Neural crest cell (in vitro differentiated cells): ENCODE data around the gene ZNF14. TPM values are rescaled to one million over a fixed set of nuclear protein-coding genes. Genes with fewer than 3 reads are reported as not detected.
"Not testable (repeated sequence)": the region's sequence is repeated elsewhere in the genome, so short reads cannot be mapped to it uniquely, and the experiment has no call there.

ENCODE experiments used
- DNase-seq: peaks from one replicate; pipeline ENCODE4 v3.0.0; 2021; ENCODE audit warnings: low read depth, mixed read lengths, low spot score
- H3K27ac Mint-ChIP-seq: one replicate; pipeline ENCODE4 v1.8.0; 2021; ENCODE audit warnings: mild to moderate bottlenecking, mixed read lengths; ENCODE audit not compliant: unreplicated experiment
- H3K27me3 Mint-ChIP-seq: 2 replicates; pipeline ENCODE4 v1.8.0; 2021; ENCODE audit warnings: low read depth, mild to moderate bottlenecking, mixed read lengths
- H3K36me3 Mint-ChIP-seq: 2 replicates; pipeline ENCODE4 v1.8.0; 2021; ENCODE audit warnings: low read depth, mild to moderate bottlenecking, mixed read lengths
- H3K4me1 Mint-ChIP-seq: 2 replicates; pipeline ENCODE4 v1.8.0; 2021; ENCODE audit warnings: mixed read lengths
- H3K4me3 Mint-ChIP-seq: one replicate; pipeline ENCODE4 v1.8.0; 2021; ENCODE audit warnings: mild to moderate bottlenecking, mixed read lengths
- H3K9me3 Mint-ChIP-seq: 2 replicates; pipeline ENCODE4 v1.8.0; 2021; ENCODE audit warnings: mixed read lengths
- CTCF ChIP-seq: fragments of 200-600 bp; sonication (generic); conservative IDR thresholded peaks from 2 replicates; pipeline ENCODE4 v1.5.0; 2021; ENCODE audit warnings: antibody characterized with exemption, mild to moderate bottlenecking
- long read RNA-seq: library from polyadenylated mRNA; unstranded; transcript quantifications from one replicate; pipeline ENCODE4 v2.0.0, GENCODE V29; 2020
- total RNA-seq: library from RNA; stranded (reverse); gene quantifications from 2 replicates; pipeline ENCODE4 v1.2.1, GENCODE V29; 2021

ZNF14 gene
- 8.2 and 9.3 TPM in 2 replicates for total RNA-seq
- long read RNA-seq, transcript ZNF14-201 (4 exons, 2,949 nt) = major isoform, 42 of 45 reads
- long read RNA-seq, partial matches to known transcripts = 1 of 45 reads
- long read RNA-seq, other reads (novel, unspliced or antisense) = 2 of 45 reads

DNA sequence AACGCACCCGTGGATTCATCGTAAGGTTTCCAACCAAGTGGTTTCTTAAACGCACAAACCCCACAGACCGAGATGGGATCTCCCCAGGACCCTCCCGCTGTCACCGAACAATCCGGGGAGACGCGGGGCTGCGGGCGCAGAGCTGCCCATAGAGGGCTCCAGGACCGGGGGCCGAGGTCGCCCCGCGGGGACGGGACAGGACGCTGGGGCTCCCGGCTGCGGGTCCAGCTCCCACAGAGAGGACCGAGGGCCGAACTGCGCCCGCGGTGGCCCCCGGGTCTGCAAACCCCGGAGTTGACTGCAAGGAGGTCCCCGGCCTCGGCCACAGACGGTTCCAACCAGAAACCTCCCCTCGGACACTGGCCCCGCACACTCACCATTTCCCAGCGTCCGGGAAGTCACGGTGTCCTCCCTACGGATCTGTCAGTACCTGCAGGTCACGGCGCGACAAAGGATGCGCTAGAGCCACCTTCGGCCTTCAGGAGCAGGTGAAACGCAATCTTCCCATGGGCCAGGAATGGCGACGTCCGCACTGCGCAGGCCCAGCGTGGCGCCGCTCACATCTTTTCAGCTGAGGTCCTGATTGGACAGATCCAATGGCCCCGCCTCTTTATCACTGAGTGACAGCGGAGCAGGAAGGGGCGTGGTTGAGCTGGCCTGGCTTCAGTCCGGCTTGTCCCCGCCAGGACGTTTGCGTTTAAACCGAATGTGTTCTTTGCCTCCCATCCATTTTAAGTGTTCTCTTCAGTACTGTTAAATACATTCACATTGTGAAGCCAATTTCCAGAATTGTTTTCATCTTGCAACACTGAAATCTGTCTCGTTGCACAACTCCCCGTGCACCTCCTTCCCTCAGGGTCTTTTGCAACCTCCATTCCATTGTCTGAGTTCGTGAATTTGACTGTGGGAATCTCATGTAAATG is at the start of gene ZNF14:
ZNF14 (minus strand) TSS at position 534 of the 923 bp plus-strand sequence; CDS start at position 380, 154 bp downstream.
- Mint-ChIP-seq H3K4me1 (peaks cover 16% of the 10 kb centered on the region), H3K27ac (peak within 1 kb of the TSS; percentile 99), H3K4me3 (peak within 1 kb of the TSS; percentile 98), H3K36me3 (peaks cover 35% of the 10 kb centered on the region), H3K9me3 (peaks cover 6% of the 10 kb centered on the region), H3K27me3 (peaks cover 2% of the 10 kb centered on the region)
- peak; percentile 36 for TF ChIP-seq CTCF
- peak; percentile 88 for DNase-seq

- peaks cover 14% of the 10 kb centered on the region for H3K4me1 Mint-ChIP-seq
- not testable (repeated sequence) for DNase-seq, H3K27me3 Mint-ChIP-seq, H3K4me3 Mint-ChIP-seq, H3K27ac Mint-ChIP-seq
- H3K9me3 Mint-ChIP-seq = peaks cover 22% of the 10 kb centered on the region
- peaks cover 51% of the 10 kb centered on the region for H3K36me3 Mint-ChIP-seq
Observed at GRCh38 chr19:19781791-19782190, 48.9 kb upstream of the ZNF14 start.

- peaks cover 16% of the 10 kb centered on the region for H3K9me3 Mint-ChIP-seq
Observed at GRCh38 chr19:19778666-19779065, 45.8 kb upstream of the ZNF14 start.

DNA sequence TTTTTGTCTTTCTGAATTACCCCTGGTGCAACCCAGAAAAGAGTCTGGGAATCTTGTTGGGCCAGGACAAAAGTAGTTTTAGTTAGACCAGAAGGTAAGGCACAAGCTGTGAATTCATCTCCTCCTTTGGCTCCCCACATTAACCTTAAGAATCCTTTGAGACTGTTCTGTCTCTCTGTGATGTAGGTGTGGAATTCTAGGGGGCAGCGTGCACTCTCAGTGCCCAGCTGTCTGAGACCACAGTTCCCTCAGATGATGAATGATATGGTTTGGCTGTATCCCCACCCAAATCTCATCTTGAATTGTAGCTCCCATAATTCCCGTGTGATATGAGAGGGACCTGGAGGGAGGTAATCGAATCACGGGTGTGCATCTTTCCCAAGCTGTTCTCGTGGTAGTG is 44.8 kb upstream of the ZNF14 start:
- H3K27ac Mint-ChIP-seq = no peak overlapping the region
- H3K4me1 Mint-ChIP-seq = peaks cover 27% of the 10 kb centered on the region
- H3K36me3 Mint-ChIP-seq = peaks cover 21% of the 10 kb centered on the region
- no peak for DNase-seq
- H3K4me3 Mint-ChIP-seq = peak overlapping the region; percentile 96
- H3K9me3 Mint-ChIP-seq = peaks cover 12% of the 10 kb centered on the region
- H3K27me3 Mint-ChIP-seq = no peaks in the 10 kb centered on the region
- no peak for TF ChIP-seq CTCF

More at GRCh38 chr19:19778666-19779065, 45.8 kb upstream of the ZNF14 start:
- no peak for TF ChIP-seq CTCF
- Mint-ChIP-seq H3K4me1 (peaks cover 27% of the 10 kb centered on the region), H3K27me3 (no peaks in the 10 kb centered on the region), H3K36me3 (peaks cover 25% of the 10 kb centered on the region), H3K4me3 (peak overlapping the region; percentile 96), H3K27ac (no peak overlapping the region)
- no peak for DNase-seq

- DNase-seq = peak; percentile 94
- Mint-ChIP-seq H3K36me3 (peaks cover 10% of the 10 kb centered on the region), H3K4me3 (peak overlapping the region; percentile 96), H3K27ac (peak overlapping the region; percentile 87), H3K4me1 (peaks cover 27% of the 10 kb centered on the region), H3K9me3 (peaks cover 8% of the 10 kb centered on the region), H3K27me3 (no peaks in the 10 kb centered on the region)
- no peak for TF ChIP-seq CTCF
Observed at GRCh38 chr19:19776206-19777008, 43.5 kb upstream of the ZNF14 start.
